Ovary (tissue), 9 donors: ENCODE measurements around the gene COX11. TPM values are rescaled to one million over a fixed set of nuclear protein-coding genes. Genes with fewer than 3 reads are reported as not detected.

ENCODE experiments used
- DNase-seq, 5 donors: peaks; one replicate each; pipeline ENCODE4 v3.0.0-alpha.2; 2019 to 2020
- H3K27ac ChIP-seq, 2 donors: fragments of 200-600 bp; one replicate each; pipeline versions ENCODE4 v1.5.1 to v1.8.0; 2019 to 2022
- H3K27me3 ChIP-seq: fragments of 200-600 bp; one replicate; pipeline ENCODE4 v1.8.0; 2022
- H3K36me3 ChIP-seq: fragments of 200-600 bp; sonication (generic); one replicate; pipeline ENCODE4 v1.5.1; 2019
- H3K4me1 ChIP-seq: one replicate; pipeline ENCODE4 v1.8.1; 2013; ENCODE audit warnings: mild to moderate bottlenecking, moderate library complexity; ENCODE audit not compliant: insufficient read depth
- H3K4me3 ChIP-seq: fragments of 200-600 bp; sonication (generic); one replicate; pipeline ENCODE4 v1.5.1; 2017
- H3K9me3 ChIP-seq, 2 donors: fragments of 200-600 bp in 1 of 2; sonication (generic) in 1 of 2; one replicate each; pipeline versions ENCODE4 v1.5.1 to v1.8.1; 2013 to 2019; ENCODE audit warnings: mild to moderate bottlenecking in 1 of 2, moderate library complexity in 1 of 2
- CTCF ChIP-seq, 3 donors: fragments of 450-650 bp in 2 of 3; fragments of 200-600 bp in 1 of 3; IDR thresholded peaks; one replicate each; pipeline versions ENCODE4 v1.5.1 to v1.8.0; 2016 to 2022; ENCODE audit warnings: antibody characterized with exemption in 3 of 3, mild to moderate bottlenecking in 1 of 3
- EP300 ChIP-seq: sonication (generic); formaldehyde crosslinking; IDR thresholded peaks from one replicate; pipeline ENCODE4 v1.6.1; 2017; ENCODE audit warnings: antibody characterized with exemption
- POLR2A ChIP-seq: fragments of 450-650 bp; IDR thresholded peaks from one replicate; pipeline ENCODE4 v1.6.1; 2017; ENCODE audit warnings: antibody characterized with exemption, mild to moderate bottlenecking, moderate library complexity
- WGBS, 3 donors: extraction: QIAGEN DNeasy Blood & Tissue Kit in 1 of 3; methylation state at CpG; one replicate each; pipeline versions ENCODE4 v1.1.5 to v1.1.7; 2013 to 2017; 5-methylcytosine and 5-hydroxymethylcytosine counted together
- intact Hi-C, 4 donors: fragments of 100-400 bp; cut with DNase I; formaldehyde crosslinking; loops; one replicate each; pipeline versions ENCODE4 v1.11.0 to v1.15.1; 2022 to 2023
- polyA plus RNA-seq, 2 donors: library from polyadenylated mRNA; stranded (reverse); fragments of 200-250 nt in 1 of 2; fragments of 350-450 nt in 1 of 2; fragmentation: Illumina TruSeq in 1 of 2; extraction: RNeasy Lipid Tissue Mini Kit (QIAGEN cat#74804) in 1 of 2; gene quantifications; one replicate each; pipeline ENCODE4 v1.2.3, GENCODE V29; 2013 to 2014
- total RNA-seq, 7 donors: library from RNA; depleted of rRNA in 2 of 7; stranded (reverse); fragments of >200 nt in 2 of 7; fragmentation: NEBNext Ultra II Directional in 3 of 7; extraction: Animal tissue kit (Norgen Biotek cat#: 25700) in 3 of 7; gene quantifications; one replicate each; pipeline versions ENCODE4 v1.1.0 to v1.2.4, GENCODE V29; 2016 to 2023
- donor health status: DM: no; HTN: no; CAD: no; lungs with moderate emphysema.
- donor health status: DM: no; HTN: no; CAD: no.
- donor health status: Bipolar disorder and iron deficiency.
- donor health status: DM: yes; HTN: yes; CAD: no.
- donor health status: DM: no; HTN: no; CAD: no.
- donor health status: DM: yes; HTN: yes; CAD: no.

COX11 gene
- total and polyA plus RNA-seq, 9 donors = 35.1 to 74.0 (median 51.9) TPM

DNA sequence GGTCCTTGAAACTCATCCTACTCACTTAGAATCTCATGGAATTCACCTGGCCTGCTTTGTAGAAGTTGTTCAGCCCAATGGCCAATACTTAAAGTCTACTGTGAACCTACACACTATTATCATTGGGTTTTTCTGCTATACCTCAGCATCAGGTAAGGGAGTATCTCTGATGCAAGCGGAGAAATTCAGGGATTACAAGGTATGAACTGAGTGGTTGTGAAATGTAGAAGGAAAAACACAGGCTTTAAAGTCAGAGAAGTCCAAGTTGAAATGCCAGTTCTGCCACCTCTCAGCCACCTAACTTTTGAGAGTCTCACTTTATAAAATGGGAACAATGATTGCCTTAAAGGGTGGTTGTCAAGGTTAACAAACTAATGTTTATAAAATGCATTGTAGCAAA lies 31.0 kb downstream of the COX11 start:
- 95 to 98% (median 97%) methylated on average over 1 of the region's 1 CpG for WGBS, 3 donors
- Histone ChIP-seq H3K36me3 (no peaks in the 10 kb centered on the region), H3K4me3 (no peak overlapping the region), H3K27ac (no peak overlapping the region), H3K9me3 (no peaks in the 10 kb centered on the region), H3K27me3 (no peaks in the 10 kb centered on the region), H3K4me1 (no peaks in the 10 kb centered on the region)
- intact Hi-C loops = no loop called here
- no peak for DNase-seq
- TF ChIP-seq EP300 (no peak), POLR2A (no peak), CTCF (IDR thresholded peaks at IDR 0.05) (no peak)

DNA sequence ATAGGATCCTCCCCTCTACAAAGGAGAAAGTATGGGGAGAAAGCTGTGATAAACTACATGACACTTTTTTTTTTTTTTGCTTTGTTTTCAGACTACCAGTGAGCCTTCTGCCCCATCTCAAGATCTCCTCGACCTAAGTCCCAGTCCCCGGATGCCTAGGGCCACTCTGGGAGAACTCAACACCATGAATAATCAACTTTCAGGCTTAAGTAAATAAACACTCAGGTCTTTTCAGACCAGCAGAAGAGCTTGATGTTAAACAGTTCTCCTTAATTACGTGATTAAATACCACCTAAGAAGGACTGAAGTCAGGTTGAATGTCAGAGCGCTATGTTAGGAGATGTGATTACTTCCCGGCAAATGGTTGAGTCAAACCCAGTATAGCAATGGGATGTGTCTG lies 31.4 kb downstream of the COX11 start:
- H3K9me3 ChIP-seq = no peaks in the 10 kb centered on the region
- intact Hi-C loops = no loop called here
- no peak overlapping the region for H3K27ac ChIP-seq
- H3K4me3 ChIP-seq = no peak overlapping the region
- no peaks in the 10 kb centered on the region for H3K36me3 ChIP-seq
- H3K4me1 ChIP-seq = no peaks in the 10 kb centered on the region
- 69 to 72% (median 70%) methylated on average over 5 of the region's 5 CpGs for WGBS, 3 donors
- no peak for DNase-seq
- no peak for TF ChIP-seq POLR2A
- no peak for TF ChIP-seq EP300
- TF ChIP-seq CTCF (IDR thresholded peaks at IDR 0.05) = no peak
- no peaks in the 10 kb centered on the region for H3K27me3 ChIP-seq

DNA sequence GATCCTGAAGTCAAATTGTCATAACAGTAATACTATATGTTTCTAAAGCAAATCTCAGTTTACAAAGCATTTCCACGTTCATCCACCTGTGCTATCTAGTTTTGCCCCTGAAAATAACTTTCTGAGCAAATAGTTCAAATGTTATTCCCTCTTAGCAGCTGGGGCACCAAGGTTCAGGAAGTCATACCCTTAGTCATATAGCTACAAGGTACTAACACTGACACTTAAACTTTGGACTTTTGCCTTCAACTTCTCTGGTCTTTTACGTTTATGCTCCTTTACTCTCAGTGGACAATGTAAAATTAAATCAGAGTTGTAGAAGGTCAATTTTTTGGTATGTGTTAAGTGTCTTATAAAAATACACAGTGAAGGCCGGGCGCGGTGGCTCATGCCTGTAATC lies 33.0 kb downstream of the COX11 start:
- Histone ChIP-seq H3K4me3 (no peak overlapping the region), H3K36me3 (no peaks in the 10 kb centered on the region), H3K27me3 (no peaks in the 10 kb centered on the region), H3K4me1 (no peaks in the 10 kb centered on the region), H3K9me3 (no peaks in the 10 kb centered on the region), H3K27ac (no peak overlapping the region)
- no peak for DNase-seq
- no peak for TF ChIP-seq CTCF (IDR thresholded peaks at IDR 0.05)
- no peak for TF ChIP-seq EP300
- TF ChIP-seq POLR2A = no peak
- 89 to 93% (median 90%) methylated on average over 5 of the region's 5 CpGs for WGBS, 3 donors
- intact Hi-C loops = no loop called here

GRCh38 chr17:54933921-54934320 lies 34.5 kb downstream of the COX11 start:
- no peak for DNase-seq
- H3K4me1 ChIP-seq = no peaks in the 10 kb centered on the region
- H3K27me3 ChIP-seq = no peaks in the 10 kb centered on the region
- intact Hi-C loops = no loop called here
- TF ChIP-seq CTCF (IDR thresholded peaks at IDR 0.05) (no peak), POLR2A (no peak)
- H3K27ac ChIP-seq = no peak overlapping the region
- no peaks in the 10 kb centered on the region for H3K36me3 ChIP-seq
- H3K4me3 ChIP-seq = no peak overlapping the region
- H3K9me3 ChIP-seq = no peaks in the 10 kb centered on the region
- WGBS, 3 donors = 92 to 94% (median 93%) methylated on average over 3 of the region's 3 CpGs

DNA sequence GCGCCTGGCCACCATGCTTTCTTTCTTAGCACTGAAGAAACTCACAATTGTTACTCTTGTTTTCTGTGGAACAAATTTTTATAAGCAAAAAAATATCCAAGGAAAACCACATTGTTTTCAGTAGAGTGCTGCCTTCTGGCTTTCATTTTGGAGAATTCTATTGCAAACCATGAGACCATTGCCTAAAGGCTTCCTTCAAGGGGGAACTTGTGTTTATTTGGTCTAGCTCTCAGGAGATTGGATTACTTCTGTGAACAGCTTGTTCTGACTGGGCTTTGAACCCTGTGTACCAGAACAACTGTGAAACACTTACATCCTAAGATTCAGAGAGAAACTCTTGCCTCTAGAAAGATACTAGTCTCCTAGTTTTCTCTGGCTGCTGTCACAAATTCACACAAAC lies 35.7 kb downstream of the COX11 start:
- no peaks in the 10 kb centered on the region for H3K36me3 ChIP-seq
- WGBS, 3 donors = 0 to 100% (median 94%) methylated on average over 1 of the region's 1 CpG

More for the DNA sequence above, 35.7 kb downstream of the COX11 start:
- no peaks in the 10 kb centered on the region for H3K27me3 ChIP-seq
- H3K4me3 ChIP-seq = no peak overlapping the region
- no peak overlapping the region for H3K27ac ChIP-seq
- no peaks in the 10 kb centered on the region for H3K4me1 ChIP-seq
- DNase-seq = no peak
- intact Hi-C loops = no loop called here
- TF ChIP-seq CTCF (IDR thresholded peaks at IDR 0.05) (no peak), EP300 (no peak), POLR2A (no peak)
- H3K9me3 ChIP-seq = no peaks in the 10 kb centered on the region
